ENCODE results near the gene NFKBIB. TPM values are rescaled to one million over a fixed set of nuclear protein-coding genes. Genes with fewer than 3 reads are reported as not detected.
"Not testable (repeated sequence)": the region's sequence is repeated elsewhere in the genome, so short reads cannot be mapped to it uniquely, and the experiment has no call there.

The NFKBIB gene
- total and polyA plus RNA-seq, 2 donors (not counting 3 experiments of a cell fraction or from before 2014, with no cell fraction given) = 25.0 to 30.8 TPM

GRCh38 chr19:38870612-38871011 is 29.2 kb upstream of the NFKBIB start:
- no peaks in the 10 kb centered on the region for H3K27me3 ChIP-seq (ENCODE audit: control insufficient read depth in 2 of 2, insufficient read depth in 2 of 2, low read length in 2 of 2)
- CTCF ChIA-PET = interaction anchor here (0.7 to 1.5 kb wide), 2 partner anchors 13 to 30 kb away, joined by 3 to 6 read pairs; partner anchors contain the start of gene NFKBIB
- no peaks in the 10 kb centered on the region for H4K20me1 ChIP-seq (replicated peaks; ENCODE audit: control insufficient read depth, extremely low read depth, insufficient read depth, low read length)
- TF ChIP-seq POLR2A (IDR thresholded peaks at IDR 0.05; ENCODE audit: low read depth, low read length) = no peak
- TF ChIP-seq CTCF (IDR thresholded peaks at IDR 0.05; ENCODE audit: extremely low read depth in 1 of 2, insufficient read depth in 1 of 2, low read depth in 1 of 2, low read length in 2 of 2) = no peak
- no peak for TF ChIP-seq GATA2 (IDR thresholded peaks at IDR 0.05; ENCODE audit: insufficient read depth, insufficient read length, low read depth, low read length)
- TF ChIP-seq FOS (IDR thresholded peaks at IDR 0.05; ENCODE audit: borderline replicate concordance, insufficient read depth, low read length) = no peak
- no peak for TF ChIP-seq EZH2 (IDR thresholded peaks at IDR 0.05; ENCODE audit: borderline replicate concordance, low read depth, low read length, severe bottlenecking)
- no peak for TF ChIP-seq POLR2AphosphoS5 (IDR thresholded peaks at IDR 0.05; ENCODE audit: insufficient read depth, low read depth, low read length)
- no peak for TF ChIP-seq MYC (IDR thresholded peaks at IDR 0.05; ENCODE audit: low read depth, low read length)
- TF ChIP-seq JUN (IDR thresholded peaks at IDR 0.05; ENCODE audit: borderline replicate concordance, insufficient read depth, insufficient read length, low read depth) = no peak
- no peak for TF ChIP-seq MAX (IDR thresholded peaks at IDR 0.05; ENCODE audit: insufficient read depth, insufficient read length)
- no peak for FAIRE-seq
- peak overlapping the region; percentile 78 for H3K4me2 ChIP-seq (ENCODE audit: insufficient read depth, low read length)
- no peaks in the 10 kb centered on the region for H3K9me3 ChIP-seq (replicated peaks; ENCODE audit: control insufficient read depth, insufficient read depth, low read length)
- DNase-seq (ENCODE audit: low read depth, low spot score) = no peak
- H3K36me3 ChIP-seq (ENCODE audit: control insufficient read depth in 2 of 2, extremely low read depth in 1 of 2, insufficient read depth in 2 of 2, low read length in 2 of 2) = no peaks in the 10 kb centered on the region
- no peak overlapping the region for H2AFZ ChIP-seq (ENCODE audit: low read depth, low read length)
- H3K27ac ChIP-seq (ENCODE audit: insufficient read depth, low read depth, low read length) = no peak overlapping the region
- BruUV-seq (replicated peaks) = no TSS peak
- H3K4me1 ChIP-seq (ENCODE audit: control insufficient read depth, extremely low read depth, insufficient read depth, low read length) = peaks cover 8% of the 10 kb centered on the region
- intact Hi-C loops (cut with micrococcal nuclease) (no loop called here), dilution Hi-C loops (cut with MboI; ENCODE audit: extremely low pct_ligation_motif_present, low sequenced_read_pairs) (no loop called here)
- H3K9me1 ChIP-seq (replicated peaks; ENCODE audit: control insufficient read depth, extremely low read depth, insufficient read depth, low read length) = no peaks in the 10 kb centered on the region
- POLR2A ChIA-PET = no interaction called here
- H3K9ac ChIP-seq (replicated peaks; ENCODE audit: extremely low read depth, insufficient read depth, low read length) = no peak overlapping the region
- no peaks in the 10 kb centered on the region for H3K79me2 ChIP-seq (ENCODE audit: control insufficient read depth, insufficient read depth, low read length)
- no peak overlapping the region for H3K4me3 ChIP-seq (replicated peaks in 1 of 3; ENCODE audit: insufficient read depth in 1 of 3, low read depth in 1 of 3, low read length in 3 of 3)

GRCh38 chr19:38873400-38873799 is 26.4 kb upstream of the NFKBIB start:
- BruUV-seq (replicated peaks); DNase-seq (ENCODE audit: low read depth, low spot score); dilution Hi-C loops (cut with MboI; ENCODE audit: extremely low pct_ligation_motif_present, low sequenced_read_pairs); H3K9ac ChIP-seq (replicated peaks; ENCODE audit: extremely low read depth, insufficient read depth, low read length); H3K79me2 ChIP-seq (ENCODE audit: control insufficient read depth, insufficient read depth, low read length); H2AFZ ChIP-seq (ENCODE audit: low read depth, low read length); H3K27ac ChIP-seq (ENCODE audit: insufficient read depth, low read depth, low read length); FAIRE-seq; H4K20me1 ChIP-seq (replicated peaks; ENCODE audit: control insufficient read depth, extremely low read depth, insufficient read depth, low read length); H3K4me2 ChIP-seq (ENCODE audit: insufficient read depth, low read length); H3K4me3 ChIP-seq (replicated peaks in 1 of 3; ENCODE audit: insufficient read depth in 1 of 3, low read depth in 1 of 3, low read length in 3 of 3); H3K9me1 ChIP-seq (replicated peaks; ENCODE audit: control insufficient read depth, extremely low read depth, insufficient read depth, low read length); H3K9me3 ChIP-seq (replicated peaks; ENCODE audit: control insufficient read depth, insufficient read depth, low read length); intact Hi-C loops (cut with micrococcal nuclease); H3K27me3 ChIP-seq (ENCODE audit: control insufficient read depth in 2 of 2, insufficient read depth in 2 of 2, low read length in 2 of 2); H3K36me3 ChIP-seq (ENCODE audit: control insufficient read depth in 2 of 2, extremely low read depth in 1 of 2, insufficient read depth in 2 of 2, low read length in 2 of 2): not testable (repeated sequence)
- POLR2A ChIA-PET = interaction anchor here (0.6 kb wide), 1 partner anchor 13 kb away, joined by 4 read pairs; no protein-coding TSS in a partner anchor
- H3K4me1 ChIP-seq (ENCODE audit: control insufficient read depth, extremely low read depth, insufficient read depth, low read length) = peaks cover 17% of the 10 kb centered on the region
- CTCF ChIA-PET = interaction anchor here (1.1 to 3.4 kb wide), 5 partner anchors 10 to 239 kb away, joined by 3 to 29 read pairs (median 6); partner anchors contain the start of genes NFKBIB and SIRT2

Data from endothelial cell of umbilical vein (primary cell).